Measurements from ENCODE around the gene PIK3R6.

DNA sequence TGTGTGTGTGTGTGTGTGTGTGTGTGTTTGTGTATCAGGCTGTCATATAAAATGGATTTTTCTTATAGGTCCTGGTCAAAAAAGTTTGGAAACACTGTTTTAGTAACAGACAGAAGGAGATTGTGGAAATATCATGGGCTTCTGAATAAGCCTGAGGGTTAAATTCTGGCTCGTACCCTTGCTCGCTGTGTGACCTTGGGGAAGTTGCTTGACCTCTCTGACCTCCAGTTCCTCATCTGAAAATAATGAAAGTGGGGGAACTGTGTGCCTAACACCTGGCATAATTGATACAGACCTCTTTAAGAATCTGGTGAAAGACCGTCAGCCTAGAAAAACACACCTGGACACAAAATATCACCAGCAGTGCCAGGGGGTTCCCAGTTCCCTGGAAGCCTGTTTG lies 25.6 kb upstream of the PIK3R6 start:
- TF ChIP-seq, protein P1, sequence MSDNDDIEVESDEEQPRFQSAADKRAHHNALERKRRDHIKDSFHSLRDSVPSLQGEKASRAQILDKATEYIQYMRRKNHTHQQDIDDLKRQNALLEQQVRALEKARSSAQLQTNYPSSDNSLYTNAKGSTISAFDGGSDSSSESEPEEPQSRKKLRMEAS (IDR thresholded peaks at IDR 0.05) = no peak
- no peak for TF ChIP-seq TEAD4 (IDR thresholded peaks at IDR 0.05)
- no peak for TF ChIP-seq TAF1 (IDR thresholded peaks at IDR 0.05; ENCODE audit: low read depth)

All from Ishikawa (cell line).